Gastrocnemius medialis (tissue), 4 donors: ENCODE results near the gene TMEM117.

Experiments used
- CTCF ChIP-seq, 5 experiments: fragments of 450-650 bp in 3 of 5; fragments of 200-600 bp in 2 of 5; sonication (generic) in 2 of 5; IDR thresholded peaks in 4 of 5; conservative IDR thresholded peaks in 1 of 5; 1 replicate in 4 of 5; 2 replicates in 1 of 5; pipeline ENCODE4 v1.5.1; 2016 to 2019; ENCODE audit warnings: antibody characterized with exemption in 5 of 5, mild to moderate bottlenecking in 3 of 5, moderate library complexity in 3 of 5
- POLR2A ChIP-seq, 2 donors: fragments of 450-650 bp; IDR thresholded peaks; one replicate each; pipeline ENCODE4 v1.6.1; 2017; ENCODE audit warnings: antibody characterized with exemption in 2 of 2, mild to moderate bottlenecking in 2 of 2, moderate library complexity in 2 of 2

DNA sequence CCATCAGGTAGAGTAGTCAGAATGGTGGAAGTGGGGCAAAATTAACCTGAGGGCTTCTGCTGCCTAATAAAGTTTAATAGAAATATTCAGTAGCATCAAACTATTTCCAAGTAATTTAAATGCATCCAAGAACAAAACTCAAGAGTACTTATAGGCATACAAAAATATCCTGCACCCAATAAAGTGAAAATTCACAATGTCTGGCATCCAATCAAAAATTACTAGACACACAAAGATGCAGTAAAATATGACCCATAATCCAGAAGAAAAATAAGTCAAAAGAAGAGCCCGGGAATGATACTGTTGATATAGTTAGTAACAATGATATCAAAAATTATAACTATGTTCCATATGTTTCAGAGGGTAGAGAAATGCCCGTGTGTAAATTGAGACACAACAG is 95.3 kb downstream of the TMEM117 start:
- TF ChIP-seq CTCF (IDR thresholded peaks at IDR 0.05 in 4 of 5, conservative IDR thresholded peaks at IDR 0.05 in 1 of 5) = no peak
- no peak for TF ChIP-seq POLR2A (IDR thresholded peaks at IDR 0.05)
